Measurements from ENCODE around the gene ZBTB2.
"Not testable (repeated sequence)": the region's sequence is repeated elsewhere in the genome, so short reads cannot be mapped to it uniquely, and the experiment has no call there.

The ZBTB2 gene

DNA sequence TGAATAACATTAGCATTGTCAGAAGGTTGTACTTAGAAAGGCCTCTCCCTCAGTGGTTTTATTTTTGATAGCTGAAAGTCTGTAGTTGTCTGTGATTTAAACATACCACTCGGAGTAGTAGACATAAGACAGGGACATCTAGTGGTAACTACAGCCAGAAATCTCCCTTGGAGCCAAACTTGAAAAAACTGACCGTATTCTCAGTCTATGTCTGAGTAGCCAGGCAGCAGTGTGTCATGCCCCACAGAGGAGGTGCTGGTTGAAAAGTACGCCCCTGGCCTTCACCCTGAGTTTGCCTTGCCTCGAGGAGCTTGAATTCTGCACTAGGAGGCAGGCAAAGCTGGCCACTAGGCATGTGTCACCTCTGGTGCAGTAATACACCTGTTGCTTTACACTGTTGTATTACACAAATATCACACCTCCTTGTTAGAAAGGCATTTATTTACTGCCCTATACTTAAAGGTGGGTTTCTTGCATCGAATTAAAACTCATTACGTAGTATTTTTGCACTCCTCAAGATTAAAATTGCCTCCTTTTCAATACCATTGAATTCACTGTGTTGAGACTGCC is 20.8 kb downstream of the ZBTB2 start:
- no peak for DNase-seq (ENCODE audit: low spot score)

DNA sequence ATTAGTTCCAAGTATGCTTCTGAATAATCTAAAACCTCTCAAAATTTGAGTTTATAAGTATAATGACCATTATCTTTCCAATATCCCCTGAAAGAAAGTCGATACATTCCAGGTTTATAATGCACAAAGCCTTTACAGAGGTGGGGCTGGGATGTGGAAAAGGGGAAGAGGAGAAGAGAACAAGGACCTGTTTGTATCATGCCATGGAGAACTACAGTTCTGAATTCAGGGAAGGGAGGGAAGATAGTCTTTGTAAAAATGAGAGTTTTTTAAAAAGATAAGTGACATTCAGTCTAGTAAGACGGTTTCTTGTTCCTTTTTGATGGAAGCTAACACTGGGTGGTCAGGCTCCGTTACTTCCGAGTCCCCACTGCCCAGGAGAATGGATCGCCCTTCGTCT is 26.1 kb downstream of the ZBTB2 start:
- DNase-seq (ENCODE audit: low spot score): no peak

DNA sequence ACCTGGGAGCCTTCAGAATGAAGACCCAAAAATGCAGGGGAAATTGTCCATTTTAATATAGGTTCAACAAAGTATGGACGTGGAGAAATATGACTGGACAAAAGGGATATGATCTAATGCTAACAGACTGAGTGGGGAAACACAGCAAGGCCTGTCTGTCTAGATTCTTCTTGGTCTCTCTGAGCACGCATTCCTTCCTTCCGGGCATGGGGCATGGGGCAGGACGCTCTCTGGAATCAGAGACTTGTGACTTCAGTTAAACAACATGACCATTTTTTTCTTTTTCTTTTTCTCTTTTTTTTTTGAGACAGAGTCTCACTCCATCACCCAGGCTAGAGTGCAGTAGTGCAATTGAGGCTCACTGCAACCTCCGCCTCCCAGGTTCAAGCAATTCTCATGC is 31.9 kb downstream of the ZBTB2 start:
- DNase-seq (ENCODE audit: low spot score): no peak

DNA sequence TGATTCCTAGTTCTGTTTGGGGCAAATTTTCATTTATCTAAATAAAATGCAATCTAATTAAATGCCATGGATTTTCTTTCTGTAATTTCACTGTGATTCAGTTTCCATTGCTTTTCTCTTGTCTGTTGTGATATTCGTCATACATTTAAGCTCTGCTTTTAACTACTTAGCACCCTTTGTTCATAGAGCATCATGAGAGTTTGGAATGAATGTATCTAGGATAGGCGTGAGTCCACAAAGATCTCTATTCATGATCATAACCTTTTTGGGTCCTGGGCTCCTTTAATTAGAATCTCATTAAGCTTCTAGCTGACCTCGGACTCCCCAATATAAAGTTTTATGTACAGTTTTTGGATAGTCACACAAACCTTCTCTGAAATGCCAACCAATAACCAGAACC is 32.9 kb downstream of the ZBTB2 start:
- DNase-seq (ENCODE audit: low spot score): no peak

DNA sequence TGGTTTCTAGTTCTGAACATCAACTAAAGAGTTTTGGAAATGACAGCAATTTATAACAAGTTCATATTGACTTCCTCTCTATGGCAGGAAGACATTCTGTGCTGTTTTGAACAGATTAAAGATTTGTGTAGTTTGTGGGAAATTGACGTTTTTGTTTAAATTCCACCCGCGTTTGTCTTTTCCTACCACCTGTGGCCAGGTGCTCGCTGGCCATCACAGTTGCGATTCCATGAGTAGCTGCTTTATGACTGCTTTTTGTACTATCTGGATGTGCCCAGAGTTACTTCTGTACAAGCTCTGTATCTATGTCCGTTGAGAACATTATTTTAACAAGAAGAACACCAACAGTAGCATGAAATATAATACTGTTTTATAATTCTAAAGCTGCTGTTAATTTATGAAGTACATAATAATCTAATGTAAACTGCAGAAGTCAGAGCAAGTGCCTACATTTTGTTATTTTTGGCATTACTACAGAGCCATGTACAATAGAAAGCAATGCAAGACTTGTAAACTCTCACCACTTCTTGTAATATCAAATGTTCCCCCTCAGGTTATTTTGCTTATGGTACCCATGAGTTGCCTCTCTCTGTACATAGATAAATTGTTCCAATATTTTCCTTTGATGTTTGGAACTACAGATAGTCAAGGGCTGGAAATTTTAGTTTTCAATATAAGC is 33.5 kb downstream of the ZBTB2 start:
- no peak for DNase-seq (ENCODE audit: low spot score)

DNA sequence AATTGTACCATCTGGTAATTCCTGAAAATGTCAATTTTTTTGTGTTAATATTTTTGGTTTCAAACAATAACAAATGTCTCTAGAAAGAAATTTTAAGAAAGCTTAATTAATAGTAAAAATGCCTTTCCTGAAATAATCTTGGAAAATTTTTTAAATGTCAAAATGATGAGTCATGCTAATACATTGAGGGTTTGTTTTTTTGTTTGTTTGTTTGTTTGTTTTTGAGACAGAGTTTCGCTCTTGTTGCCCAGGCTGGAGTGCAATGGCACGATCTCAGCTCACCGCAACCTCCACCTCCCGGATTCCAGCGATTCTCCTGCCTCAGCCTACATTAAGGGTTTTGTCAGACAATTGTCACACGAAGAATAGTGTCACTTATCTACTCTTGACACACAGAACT is 34.4 kb downstream of the ZBTB2 start:
- not testable (repeated sequence) for DNase-seq (ENCODE audit: low spot score)

DNA sequence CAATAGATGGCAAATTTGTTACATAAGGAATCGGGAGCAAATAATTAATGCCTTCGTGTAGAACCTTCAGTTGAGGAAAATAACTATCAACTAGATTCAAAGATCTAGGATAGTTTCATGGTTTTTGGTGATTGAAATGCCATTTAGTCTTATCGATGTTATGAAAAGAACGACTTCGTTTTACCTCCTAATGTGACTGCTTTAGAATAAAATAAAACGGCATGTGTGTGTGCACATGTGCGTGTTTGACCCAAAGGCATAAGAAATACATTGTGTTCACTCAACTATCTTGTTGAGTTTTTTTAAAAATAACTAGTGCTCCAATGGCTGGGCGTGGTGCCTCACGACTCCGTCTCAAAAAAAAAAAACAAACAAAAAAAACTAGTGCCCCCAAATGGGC is 37.6 kb downstream of the ZBTB2 start:
- no peak for DNase-seq (ENCODE audit: low spot score)

DNA sequence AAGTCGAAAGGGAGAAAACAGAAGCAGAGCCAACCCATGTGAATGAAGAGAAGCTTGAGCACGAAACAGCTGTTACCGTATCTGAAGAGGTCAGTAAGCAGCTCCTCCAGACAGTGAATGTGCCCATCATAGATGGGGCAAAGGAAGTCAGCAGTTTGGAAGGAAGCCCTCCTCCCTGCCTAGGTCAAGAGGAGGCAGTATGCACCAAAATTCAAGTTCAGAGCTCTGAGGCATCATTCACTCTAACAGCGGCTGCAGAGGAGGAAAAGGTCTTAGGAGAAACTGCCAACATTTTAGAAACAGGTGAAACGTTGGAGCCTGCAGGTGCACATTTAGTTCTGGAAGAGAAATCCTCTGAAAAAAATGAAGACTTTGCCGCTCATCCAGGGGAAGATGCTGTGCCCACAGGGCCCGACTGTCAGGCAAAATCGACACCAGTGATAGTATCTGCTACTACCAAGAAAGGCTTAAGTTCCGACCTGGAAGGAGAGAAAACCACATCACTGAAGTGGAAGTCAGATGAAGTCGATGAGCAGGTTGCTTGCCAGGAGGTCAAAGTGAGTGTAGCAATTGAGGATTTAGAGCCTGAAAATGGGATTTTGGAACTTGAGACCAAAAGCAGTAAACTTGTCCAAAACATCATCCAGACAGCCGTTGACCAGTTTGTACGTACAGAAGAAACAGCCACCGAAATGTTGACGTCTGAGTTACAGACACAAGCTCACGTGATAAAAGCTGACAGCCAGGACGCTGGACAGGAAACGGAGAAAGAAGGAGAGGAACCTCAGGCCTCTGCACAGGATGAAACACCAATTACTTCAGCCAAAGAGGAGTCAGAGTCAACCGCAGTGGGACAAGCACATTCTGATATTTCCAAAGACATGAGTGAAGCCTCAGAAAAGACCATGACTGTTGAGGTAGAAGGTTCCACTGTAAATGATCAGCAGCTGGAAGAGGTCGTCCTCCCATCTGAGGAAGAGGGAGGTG is 38.7 kb downstream of the ZBTB2 start:
- no peak for DNase-seq (ENCODE audit: low spot score)

DNA sequence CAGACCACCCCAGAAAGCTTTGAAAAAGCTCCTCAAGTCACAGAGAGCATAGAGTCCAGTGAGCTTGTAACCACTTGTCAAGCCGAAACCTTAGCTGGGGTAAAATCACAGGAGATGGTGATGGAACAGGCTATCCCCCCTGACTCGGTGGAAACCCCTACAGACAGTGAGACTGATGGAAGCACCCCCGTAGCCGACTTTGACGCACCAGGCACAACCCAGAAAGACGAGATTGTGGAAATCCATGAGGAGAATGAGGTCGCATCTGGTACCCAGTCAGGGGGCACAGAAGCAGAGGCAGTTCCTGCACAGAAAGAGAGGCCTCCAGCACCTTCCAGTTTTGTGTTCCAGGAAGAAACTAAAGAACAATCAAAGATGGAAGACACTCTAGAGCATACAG is 39.6 kb downstream of the ZBTB2 start:
- no peak for DNase-seq (ENCODE audit: low spot score)

DNA sequence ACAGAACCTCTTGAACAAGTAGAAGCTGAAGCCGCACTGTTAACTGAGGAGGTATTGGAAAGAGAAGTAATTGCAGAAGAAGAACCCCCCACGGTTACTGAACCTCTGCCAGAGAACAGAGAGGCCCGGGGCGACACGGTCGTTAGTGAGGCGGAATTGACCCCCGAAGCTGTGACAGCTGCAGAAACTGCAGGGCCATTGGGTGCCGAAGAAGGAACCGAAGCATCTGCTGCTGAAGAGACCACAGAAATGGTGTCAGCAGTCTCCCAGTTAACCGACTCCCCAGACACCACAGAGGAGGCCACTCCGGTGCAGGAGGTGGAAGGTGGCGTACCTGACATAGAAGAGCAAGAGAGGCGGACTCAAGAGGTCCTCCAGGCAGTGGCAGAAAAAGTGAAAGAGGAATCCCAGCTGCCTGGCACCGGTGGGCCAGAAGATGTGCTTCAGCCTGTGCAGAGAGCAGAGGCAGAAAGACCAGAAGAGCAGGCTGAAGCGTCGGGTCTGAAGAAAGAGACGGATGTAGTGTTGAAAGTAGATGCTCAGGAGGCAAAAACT is 40.1 kb downstream of the ZBTB2 start:
- no peak for DNase-seq (ENCODE audit: low spot score)

DNA sequence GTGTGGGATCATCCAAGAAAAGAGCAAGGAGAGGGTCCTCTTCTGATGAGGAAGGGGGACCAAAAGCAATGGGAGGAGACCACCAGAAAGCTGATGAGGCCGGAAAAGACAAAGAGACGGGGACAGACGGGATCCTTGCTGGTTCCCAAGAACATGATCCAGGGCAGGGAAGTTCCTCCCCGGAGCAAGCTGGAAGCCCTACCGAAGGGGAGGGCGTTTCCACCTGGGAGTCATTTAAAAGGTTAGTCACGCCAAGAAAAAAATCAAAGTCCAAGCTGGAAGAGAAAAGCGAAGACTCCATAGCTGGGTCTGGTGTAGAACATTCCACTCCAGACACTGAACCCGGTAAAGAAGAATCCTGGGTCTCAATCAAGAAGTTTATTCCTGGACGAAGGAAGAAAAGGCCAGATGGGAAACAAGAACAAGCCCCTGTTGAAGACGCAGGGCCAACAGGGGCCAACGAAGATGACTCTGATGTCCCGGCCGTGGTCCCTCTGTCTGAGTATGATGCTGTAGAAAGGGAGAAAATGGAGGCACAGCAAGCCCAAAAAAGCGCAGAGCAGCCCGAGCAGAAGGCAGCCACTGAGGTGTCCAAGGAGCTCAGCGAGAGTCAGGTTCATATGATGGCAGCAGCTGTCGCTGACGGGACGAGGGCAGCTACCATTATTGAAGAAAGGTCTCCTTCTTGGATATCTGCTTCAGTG is 40.8 kb downstream of the ZBTB2 start:
- no peak for DNase-seq (ENCODE audit: low spot score)

DNA sequence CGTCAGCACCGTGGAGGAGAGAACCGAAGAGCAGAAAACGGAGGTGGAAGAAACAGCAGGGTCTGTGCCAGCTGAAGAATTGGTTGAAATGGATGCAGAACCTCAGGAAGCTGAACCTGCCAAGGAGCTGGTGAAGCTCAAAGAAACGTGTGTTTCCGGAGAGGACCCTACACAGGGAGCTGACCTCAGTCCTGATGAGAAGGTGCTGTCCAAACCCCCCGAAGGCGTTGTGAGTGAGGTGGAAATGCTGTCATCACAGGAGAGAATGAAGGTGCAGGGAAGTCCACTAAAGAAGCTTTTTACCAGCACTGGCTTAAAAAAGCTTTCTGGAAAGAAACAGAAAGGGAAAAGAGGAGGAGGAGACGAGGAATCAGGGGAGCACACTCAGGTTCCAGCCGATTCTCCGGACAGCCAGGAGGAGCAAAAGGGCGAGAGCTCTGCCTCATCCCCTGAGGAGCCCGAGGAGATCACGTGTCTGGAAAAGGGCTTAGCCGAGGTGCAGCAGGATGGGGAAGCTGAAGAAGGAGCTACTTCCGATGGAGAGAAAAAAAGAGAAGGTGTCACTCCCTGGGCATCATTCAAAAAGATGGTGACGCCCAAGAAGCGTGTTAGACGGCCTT is 41.6 kb downstream of the ZBTB2 start:
- DNase-seq (ENCODE audit: low spot score): no peak

DNA sequence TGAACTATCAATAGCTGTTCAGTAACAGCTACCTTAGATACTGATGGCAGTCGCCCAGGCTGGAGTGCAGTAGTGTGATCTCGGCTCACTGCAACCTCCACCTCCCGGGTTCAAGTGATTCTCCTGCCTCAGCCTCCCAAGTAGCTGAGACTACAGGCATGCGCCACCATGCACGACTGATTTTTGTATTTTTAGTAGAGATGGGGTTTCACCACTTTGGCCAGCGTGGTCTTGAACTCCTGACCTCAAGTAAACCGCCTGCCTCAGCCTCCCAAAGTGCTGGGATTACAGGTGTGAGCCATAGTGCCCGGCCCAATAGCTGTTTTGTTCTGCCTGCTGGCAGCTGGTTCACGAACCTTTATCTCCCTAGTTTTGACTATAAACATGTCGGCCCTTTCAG is 48.6 kb downstream of the ZBTB2 start:
- DNase-seq (ENCODE audit: low spot score): not testable (repeated sequence)

DNA sequence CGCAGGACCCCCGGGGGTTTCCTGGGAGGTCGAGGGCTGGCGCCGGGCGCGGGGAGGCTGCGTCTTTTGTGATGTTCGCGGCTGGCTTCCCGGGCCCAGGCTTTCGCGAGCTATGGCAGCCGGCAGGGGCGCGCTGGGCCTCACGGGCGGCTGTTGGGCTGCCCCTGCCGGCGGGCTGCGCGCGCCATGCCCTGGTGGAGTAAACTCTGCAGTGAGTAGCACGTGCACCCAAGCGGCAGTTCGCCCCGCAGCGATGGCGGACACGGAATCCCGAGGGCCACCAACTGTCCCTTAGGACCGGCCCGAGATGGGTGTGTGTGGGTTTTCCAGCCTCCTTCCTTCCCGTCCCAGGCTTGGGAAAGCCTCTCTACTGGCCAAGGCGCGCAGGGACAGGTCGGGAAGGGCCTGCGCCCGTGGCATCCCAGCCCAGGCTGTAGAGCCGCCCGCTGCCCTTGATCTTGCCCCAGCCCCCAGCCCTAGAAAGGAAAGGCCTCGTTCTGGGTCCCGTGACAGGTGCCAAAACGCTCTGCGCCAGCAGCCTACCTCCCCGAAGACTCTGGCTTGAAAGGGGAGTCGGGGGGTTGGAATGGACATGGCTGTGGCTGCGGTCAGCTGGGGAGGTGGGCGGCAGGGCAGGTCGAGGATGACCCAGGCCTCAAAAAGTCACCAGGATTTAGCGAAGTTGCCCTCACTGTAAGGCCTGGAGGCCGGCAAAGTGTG is 49.7 kb downstream of the ZBTB2 start:
- no peak for DNase-seq (ENCODE audit: low spot score)

DNA sequence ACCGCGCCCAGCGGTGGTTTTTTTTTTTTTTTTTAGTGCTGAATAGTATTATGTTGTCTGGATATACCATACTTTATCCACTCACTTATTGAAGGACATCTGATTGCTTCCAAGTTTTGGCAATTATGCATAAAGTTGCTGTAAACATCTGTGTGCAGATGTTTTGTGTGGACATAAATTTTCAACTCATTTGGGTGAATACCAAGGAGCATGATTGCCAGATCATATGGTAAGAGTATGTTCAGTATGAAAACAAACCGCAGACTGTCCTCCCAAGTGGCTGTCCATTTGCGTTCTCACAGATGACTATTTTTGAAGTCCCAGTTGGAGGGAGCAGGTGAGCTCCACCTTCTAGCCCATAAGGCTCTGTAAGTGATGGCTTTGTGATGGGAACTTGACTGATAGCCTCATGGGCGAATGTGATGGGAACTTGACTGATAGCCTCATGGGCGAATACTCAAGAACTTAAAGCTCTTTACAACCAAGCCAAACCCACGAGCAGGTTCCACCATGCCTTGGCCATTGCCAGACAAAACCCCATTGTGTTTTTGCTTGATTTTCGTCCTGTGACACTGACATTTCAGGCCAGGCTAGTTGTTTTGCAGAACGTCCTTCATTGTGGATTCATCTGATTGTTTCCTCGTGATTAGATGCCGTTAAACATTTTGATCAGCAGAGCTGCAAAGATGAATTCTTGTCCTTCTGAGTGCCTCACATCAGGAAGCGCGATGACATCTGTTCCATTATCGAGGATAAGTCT is 51.0 kb downstream of the ZBTB2 start:
- no peak for DNase-seq (ENCODE audit: low spot score)

DNA sequence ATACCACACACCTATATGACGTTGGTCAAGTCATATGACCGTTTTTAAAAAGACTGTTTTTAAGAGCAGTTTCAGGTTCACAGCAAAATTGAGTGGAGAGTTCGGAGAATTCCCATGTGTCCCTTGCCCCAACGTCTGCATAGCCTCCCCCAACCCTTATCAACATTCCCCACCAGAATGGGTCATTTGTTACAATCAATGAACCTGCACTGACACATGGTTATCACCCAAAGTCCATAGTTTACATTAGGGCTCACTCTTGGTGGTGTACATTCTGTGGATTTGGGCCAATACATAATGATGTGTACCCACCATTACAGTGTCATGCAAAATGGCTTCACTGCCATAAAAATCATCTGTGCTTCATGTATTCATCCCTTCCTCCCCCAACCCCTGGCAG is 52.0 kb downstream of the ZBTB2 start:
- DNase-seq (ENCODE audit: low spot score): no peak

DNA sequence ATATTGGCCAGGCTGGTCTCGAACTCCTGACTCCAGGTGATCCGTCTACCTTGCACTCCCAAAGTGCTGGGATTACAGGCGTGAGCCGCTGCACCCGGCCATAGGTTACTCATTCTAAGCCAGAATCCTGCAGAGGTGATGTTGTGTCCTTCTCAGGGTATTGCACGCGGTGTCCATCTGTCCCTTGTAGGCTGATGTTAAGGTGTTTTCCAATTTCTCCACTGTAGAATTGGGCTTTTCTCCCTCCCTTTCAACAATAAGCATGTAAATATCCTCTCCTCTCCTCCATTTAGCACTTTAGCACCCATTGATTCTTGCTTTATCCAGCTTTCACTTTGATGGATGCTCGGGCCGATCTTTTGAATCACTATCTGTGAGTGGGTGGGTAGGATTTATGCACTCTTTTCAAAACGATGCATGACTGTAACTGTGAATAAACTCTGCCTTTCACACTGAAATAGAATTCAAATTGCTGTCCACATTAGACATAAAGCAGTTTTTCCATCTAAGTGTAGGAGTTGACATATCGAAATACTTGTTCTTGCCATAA is 52.6 kb downstream of the ZBTB2 start:
- no peak for DNase-seq (ENCODE audit: low spot score)

DNA sequence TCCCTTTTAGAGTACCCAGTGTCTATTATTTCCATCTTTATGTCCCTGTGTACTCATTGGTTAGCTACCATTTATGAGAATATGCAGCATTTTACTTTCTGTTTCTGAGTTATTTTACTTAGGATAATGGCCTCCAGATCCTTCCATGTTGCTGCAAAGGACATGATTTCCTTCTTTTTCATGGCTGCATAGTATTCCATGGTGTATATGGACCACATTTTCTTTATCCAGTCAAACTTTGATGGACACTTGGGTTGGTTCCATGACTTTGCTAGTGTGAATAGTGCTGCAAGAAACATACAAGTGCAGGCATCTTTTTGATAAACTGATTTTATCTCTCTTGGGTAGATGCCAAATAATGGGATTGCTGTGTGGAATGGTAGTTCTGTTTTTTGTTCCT is 55.4 kb downstream of the ZBTB2 start:
- DNase-seq (ENCODE audit: low spot score): no peak

DNA sequence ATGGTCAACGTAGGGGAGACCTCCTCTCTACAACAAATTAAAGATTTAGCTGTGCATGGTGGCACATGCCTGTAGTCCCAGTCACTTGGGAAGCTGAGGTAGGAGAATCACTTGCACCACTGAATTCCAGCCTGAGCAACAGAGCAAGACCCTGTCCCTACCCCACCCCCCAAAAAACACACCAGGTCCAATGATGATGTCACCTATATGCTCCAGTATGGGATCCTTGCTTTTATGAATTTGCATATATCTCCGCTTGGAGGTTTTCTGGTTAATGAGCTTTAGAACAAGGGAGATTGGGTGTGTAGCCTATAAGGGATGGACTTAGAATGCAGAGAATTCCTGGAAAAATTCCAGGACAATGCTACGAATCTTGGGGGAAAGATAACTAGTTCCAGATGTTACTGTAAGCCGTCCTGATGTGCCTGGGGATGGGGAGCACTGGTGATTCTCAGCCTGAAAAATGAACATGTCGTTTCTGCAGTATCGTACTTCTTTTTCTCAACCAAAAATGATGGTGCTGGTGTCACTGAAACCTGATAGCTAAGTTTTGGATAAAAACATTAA is 61.1 kb downstream of the ZBTB2 start:
- no peak for DNase-seq (ENCODE audit: low spot score)

DNA sequence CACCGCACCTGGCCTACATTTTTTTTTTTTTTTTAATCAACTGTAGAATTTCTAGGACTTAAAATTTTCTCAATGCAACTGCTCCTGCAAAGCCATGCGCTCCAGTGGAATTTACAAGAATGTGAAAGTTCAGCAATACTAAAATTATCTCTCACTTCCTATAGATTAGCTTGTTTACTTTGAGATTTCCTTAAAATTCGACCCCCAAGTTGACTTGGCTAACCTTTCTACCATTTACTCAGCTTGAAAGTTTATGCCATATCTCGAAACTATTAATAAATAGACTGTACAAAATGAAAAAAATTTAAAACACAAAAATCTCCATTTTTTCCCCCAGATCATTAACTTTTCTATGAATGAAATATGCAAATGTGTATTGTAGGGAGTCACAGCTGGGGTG is 64.3 kb downstream of the ZBTB2 start:
- DNase-seq (ENCODE audit: low spot score): no peak

Measured in CD4-positive, alpha-beta T cell treated with Interleukin-15 for 4 hours (primary cell).